GM19043 (cell line): Measurements from ENCODE around the gene ZNF785.
A peak's percentile ranks its signal among the peaks of the same experiment; 100 is the strongest.

Source experiments
- ATAC-seq: cut with Tn5 transposase; IDR thresholded peaks from one replicate; pipeline ENCODE4 v1.9.1; 2021; ENCODE audit warnings: low read depth; ENCODE audit not compliant: unreplicated experiment

The ZNF785 gene

GRCh38 chr16:30567160-30567990 lies 18.1 kb downstream of the ZNF785 start:
- no peak for ATAC-seq

- no peak for ATAC-seq
Observed at GRCh38 chr16:30566531-30566930, 19.0 kb downstream of the ZNF785 start.

- ATAC-seq: no peak
Observed at GRCh38 chr16:30565984-30566383, 19.5 kb downstream of the ZNF785 start.

DNA sequence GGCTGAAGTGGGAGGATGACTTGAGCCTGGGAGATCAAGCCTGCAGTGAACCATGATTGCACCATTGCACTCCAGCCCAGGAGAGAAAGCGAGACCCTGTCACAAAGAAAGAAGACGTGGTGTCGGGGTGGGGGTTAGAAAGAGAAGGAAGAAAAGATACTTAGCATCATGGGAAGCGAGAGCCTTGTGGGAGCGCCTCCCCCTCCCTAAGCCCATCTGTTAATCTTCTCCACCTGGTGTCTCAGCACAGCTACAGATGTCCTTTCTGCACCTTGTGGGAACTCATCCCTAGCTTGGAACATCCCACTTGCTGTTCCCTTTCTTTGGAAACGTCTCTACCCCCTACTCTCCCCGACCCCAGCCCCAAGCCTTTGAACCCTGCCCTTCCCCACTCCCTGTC lies 20.0 kb downstream of the ZNF785 start:
- ATAC-seq: no peak

DNA sequence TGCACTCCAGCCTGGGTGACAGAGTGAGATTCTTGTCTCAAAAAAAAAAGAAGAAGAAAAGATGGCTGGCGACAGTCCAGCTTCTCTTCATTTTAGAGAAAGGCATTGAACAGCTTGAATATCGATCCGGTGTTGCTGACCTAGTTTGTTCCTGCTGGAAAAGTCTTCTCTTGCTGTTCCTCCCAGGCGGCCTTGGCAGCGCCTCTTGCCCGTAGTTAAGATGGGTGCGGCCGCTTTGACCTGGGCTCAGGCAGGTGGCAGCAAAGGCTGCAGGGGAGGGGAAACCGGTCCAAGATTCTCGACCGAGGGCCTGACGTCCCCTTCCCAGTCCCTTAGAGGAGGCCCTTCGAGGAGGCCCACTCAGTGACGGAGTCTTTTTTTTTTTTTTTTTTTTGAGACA lies 23.5 kb downstream of the ZNF785 start:
- ATAC-seq: no peak

- ATAC-seq: no peak
Observed at GRCh38 chr16:30561089-30561816, 24.2 kb downstream of the ZNF785 start.

DNA sequence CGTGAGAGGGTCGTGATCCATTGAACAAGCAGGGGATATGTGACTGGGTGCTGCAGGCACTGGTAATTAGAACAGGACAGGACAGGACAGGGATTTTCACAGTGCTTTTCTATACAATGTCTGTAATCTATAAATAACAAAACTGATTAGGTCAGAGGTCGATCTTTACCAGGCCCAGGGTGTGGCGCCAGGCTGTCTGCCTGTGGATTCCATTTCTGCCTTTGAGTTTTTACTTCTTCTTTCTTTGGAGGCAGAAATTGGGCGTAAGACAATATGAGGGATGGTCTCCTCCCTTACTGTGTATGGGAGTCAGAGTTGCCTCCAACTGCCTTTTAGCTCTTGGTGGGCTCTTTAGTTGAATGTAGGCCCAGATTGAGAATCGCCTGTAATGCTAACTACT lies 25.8 kb downstream of the ZNF785 start:
- ATAC-seq: no peak

- no peak for ATAC-seq
Observed at GRCh38 chr16:30558789-30559377, 26.6 kb downstream of the ZNF785 start.

DNA sequence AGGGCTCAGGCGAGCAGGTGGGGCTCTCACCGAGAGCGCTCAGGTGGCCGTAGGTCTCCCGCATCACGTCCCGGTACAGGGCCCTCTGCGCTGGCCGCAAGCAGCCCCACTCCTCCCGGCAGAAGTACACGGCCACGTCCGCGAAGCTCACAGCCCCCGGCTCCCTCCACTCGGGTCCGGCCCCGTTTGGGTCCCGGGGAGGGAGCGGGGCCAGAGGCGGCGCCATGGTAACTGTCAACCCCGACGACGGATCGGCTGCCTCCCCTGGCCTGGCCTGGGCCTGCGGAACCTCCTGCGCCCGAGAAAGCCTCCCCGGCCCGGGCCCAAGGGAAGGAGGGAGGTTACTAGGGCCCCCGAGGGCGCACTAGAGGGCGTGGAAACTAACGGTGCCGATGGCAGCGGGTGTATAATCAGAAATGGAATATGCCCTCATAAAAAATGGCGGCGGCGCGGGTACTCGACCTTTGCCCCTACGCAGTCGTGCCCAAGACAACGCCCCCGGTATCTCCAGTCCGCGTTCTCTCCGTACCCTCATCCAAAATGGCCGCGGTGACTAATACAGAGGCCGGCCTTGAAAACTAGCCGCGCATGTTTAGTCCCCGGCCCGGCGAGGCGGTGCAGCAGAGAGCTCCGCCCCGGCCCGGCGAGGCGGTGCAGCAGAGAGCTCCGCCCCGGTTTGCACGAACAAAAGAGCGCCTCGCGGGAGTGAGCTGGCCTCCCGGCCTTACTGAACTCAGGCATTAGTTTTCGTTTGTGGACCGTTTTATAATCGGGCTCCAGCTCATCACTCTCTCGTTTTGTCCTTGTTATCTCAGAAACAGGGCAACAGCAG lies 27.3 kb downstream of the ZNF785 start, which contains the start of gene ZNF764:
ZNF764 (minus strand) TSS at position 418 of the 832 bp plus-strand sequence; CDS start at position 226, 192 bp downstream.
- ATAC-seq: peak; percentile 89

DNA sequence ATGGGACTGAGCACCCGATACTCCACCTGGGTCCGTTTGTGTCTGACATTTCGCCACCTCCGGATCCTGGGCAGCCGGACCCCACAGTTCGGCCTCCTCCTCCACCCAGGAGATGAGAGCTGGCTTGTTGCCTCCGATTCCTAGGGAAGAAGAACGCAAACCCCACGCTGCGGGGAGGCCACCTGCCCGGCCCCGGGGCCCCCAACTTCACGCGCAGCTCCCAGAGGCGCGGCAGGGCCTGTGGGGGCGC lies 27.9 kb downstream of the ZNF785 start:
- no peak for ATAC-seq

DNA sequence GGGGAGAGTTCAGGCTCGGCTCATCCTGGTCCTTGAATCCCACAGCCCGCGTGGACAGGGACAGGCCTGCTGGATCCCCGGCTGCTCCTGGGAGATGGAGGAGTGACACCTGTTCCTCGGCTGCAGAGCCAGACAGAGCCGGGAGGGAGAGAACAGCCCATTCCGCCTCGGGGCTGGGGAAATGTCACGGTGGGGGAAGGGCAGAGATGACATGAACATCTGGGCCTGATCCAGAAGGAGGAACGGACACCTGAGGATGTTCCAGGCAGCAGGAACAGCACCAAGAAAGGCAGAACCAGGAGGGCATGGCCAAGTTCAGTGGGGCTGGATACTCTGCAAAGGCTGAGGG lies 29.4 kb downstream of the ZNF785 start:
- ATAC-seq: no peak

- ATAC-seq: no peak
Observed at GRCh38 chr16:30555315-30556124, 30.0 kb downstream of the ZNF785 start.

- no peak for ATAC-seq
Observed at GRCh38 chr16:30554557-30555314, 30.8 kb downstream of the ZNF785 start.

GRCh38 chr16:30553393-30553899 lies 32.1 kb downstream of the ZNF785 start:
- ATAC-seq: no peak

DNA sequence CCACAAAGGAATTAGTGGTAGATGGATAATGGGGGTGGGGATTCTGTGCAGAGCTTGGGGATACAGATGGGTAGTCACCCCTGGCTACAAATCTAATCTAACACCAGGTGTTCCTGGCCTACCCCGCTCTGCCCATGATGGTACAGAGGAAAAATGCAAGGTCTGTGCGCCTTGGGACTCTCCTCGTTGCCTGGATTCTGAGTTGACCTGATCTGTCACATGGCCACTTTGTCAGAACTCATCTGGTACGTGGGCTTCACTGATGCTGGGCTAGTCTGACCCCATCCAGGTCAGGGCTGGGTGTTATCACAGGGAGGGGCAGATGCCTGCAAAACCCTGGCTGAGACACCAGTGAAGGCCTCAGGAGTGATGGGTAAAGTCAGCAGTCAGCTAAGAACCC lies 32.5 kb downstream of the ZNF785 start:
- ATAC-seq: no peak

DNA sequence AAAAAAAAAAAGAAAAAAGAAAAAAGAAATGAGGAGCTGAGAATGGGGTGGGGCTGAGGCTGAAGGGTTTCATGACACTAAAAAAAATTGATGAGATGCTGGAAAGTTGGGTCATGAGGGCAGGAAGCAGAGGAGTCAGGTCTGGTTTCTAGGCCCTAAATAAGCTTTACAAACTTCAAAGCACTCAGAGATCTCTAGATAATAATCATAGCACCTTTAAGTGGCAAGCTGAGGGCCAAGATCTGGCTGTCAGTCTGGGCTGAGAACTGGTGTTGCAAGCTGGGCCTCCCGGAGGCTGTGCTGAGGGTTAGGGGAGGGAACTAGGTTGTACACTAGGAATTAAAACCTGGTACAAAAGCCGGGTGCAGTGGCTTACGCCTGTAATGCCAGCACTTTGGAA lies 33.7 kb downstream of the ZNF785 start:
- no peak for ATAC-seq

- ATAC-seq: no peak
Observed at GRCh38 chr16:30548416-30549253, 36.9 kb downstream of the ZNF785 start.

DNA sequence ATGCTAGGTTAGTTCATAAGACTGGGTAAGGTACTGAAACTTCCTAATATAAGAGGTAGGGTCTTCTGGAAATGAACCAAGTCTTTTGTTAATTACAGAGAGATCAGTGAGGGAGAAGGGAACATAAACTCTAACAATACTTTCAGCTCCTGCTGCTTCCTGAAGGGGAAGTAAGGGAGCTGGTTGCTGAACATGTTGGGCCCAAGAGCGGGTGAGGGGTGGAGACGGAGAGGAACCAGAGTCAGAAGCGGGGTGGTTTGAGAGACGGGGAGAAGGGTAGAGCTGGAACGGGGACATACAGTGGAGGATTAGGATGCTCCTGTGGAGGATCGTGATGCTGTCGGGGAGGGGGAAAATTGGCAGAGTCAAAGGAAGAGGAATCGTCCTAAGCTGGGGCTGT lies 39.4 kb downstream of the ZNF785 start:
- ATAC-seq: no peak
